ENCODE data around the gene PES1.
"Not testable (repeated sequence)": the region's sequence is repeated elsewhere in the genome, so short reads cannot be mapped to it uniquely, and the experiment has no call there.

Gene PES1

GRCh38 chr22:30591588-30592359 lies at the start of gene PES1:
Gene PES1 (minus strand): TSS chr22:30591910. CDS start chr22:30591833, 77 bp downstream.
- DNase-seq: peak; percentile 99

GRCh38 chr22:30640839-30641430 lies 49.2 kb upstream of the PES1 start:
- no peak for DNase-seq

GRCh38 chr22:30640361-30640760 lies 48.7 kb upstream of the PES1 start:
- no peak for DNase-seq

GRCh38 chr22:30637701-30638114 lies 46.0 kb upstream of the PES1 start:
- DNase-seq: no peak

- DNase-seq: no peak
Observed at GRCh38 chr22:30636226-30637077, 44.7 kb upstream of the PES1 start.

GRCh38 chr22:30635273-30636225 lies 43.8 kb upstream of the PES1 start, which contains the start of gene SLC35E4:
Gene SLC35E4 (plus strand): TSS chr22:30635781. CDS start chr22:30636451, 670 bp downstream.
- peak; percentile 70 for DNase-seq

GRCh38 chr22:30634471-30635233 lies 42.9 kb upstream of the PES1 start:
- DNase-seq: peak; percentile 77

GRCh38 chr22:30631469-30631868 lies 39.8 kb upstream of the PES1 start:
- DNase-seq: not testable (repeated sequence)

GRCh38 chr22:30628491-30628890 lies 36.8 kb upstream of the PES1 start:
- DNase-seq: no peak

- no peak for DNase-seq
Observed at GRCh38 chr22:30627471-30627870, 35.8 kb upstream of the PES1 start.

GRCh38 chr22:30626413-30626812 lies 34.7 kb upstream of the PES1 start:
- DNase-seq: no peak

GRCh38 chr22:30619909-30620308 lies 28.2 kb upstream of the PES1 start:
- not testable (repeated sequence) for DNase-seq

GRCh38 chr22:30617819-30618218 lies 26.1 kb upstream of the PES1 start:
- no peak for DNase-seq

- DNase-seq: no peak
Observed at GRCh38 chr22:30615543-30615954, 23.8 kb upstream of the PES1 start.

- DNase-seq: no peak
Observed at GRCh38 chr22:30614879-30615278, 23.2 kb upstream of the PES1 start.

GRCh38 chr22:30614268-30614667 lies 22.6 kb upstream of the PES1 start:
- DNase-seq: no peak

- DNase-seq: no peak
Observed at GRCh38 chr22:30612789-30613188, 21.1 kb upstream of the PES1 start.

GRCh38 chr22:30611197-30611596 lies 19.5 kb upstream of the PES1 start:
- DNase-seq: no peak

- DNase-seq: peak; percentile 60
Observed at GRCh38 chr22:30610299-30610698, 18.6 kb upstream of the PES1 start.

- DNase-seq: peak; percentile 92
Observed at GRCh38 chr22:30609260-30610185, 17.8 kb upstream of the PES1 start.

Measured in MV-4-11 (cell line).